HCT116 (cell line): ENCODE results near the gene UGGT2.
"Not testable (repeated sequence)": the region's sequence is repeated elsewhere in the genome, so short reads cannot be mapped to it uniquely, and the experiment has no call there.

ENCODE experiments used
- CEBPB ChIP-seq: IDR thresholded peaks from 2 replicates; pipeline ENCODE4 v1.6.1; 2012; ENCODE audit warnings: low read depth
- EZH2 ChIP-seq: fragments of 200-600 bp; sonication (generic); IDR thresholded peaks from 2 replicates; pipeline ENCODE4 v1.6.1; 2017; ENCODE audit warnings: antibody characterized with exemption, mixed run types
- JUND ChIP-seq: IDR thresholded peaks from 2 replicates; pipeline ENCODE4 v1.6.1; 2012
- POLR2A ChIP-seq: IDR thresholded peaks from 2 replicates; pipeline ENCODE4 v1.7.0; 2011; ENCODE audit warnings: borderline replicate concordance; ENCODE audit not compliant: insufficient read depth, insufficient read length; ENCODE audit errors: extremely low read depth
- POLR2AphosphoS5 ChIP-seq: IDR thresholded peaks from 2 replicates; pipeline ENCODE4 v1.6.1; 2011; ENCODE audit warnings: mild to moderate bottlenecking, low read depth, low read length, moderate library complexity
- SP1 ChIP-seq: IDR thresholded peaks from 2 replicates; pipeline ENCODE4 v1.6.1; 2012; ENCODE audit warnings: low read depth
- YY1 ChIP-seq: IDR thresholded peaks from 2 replicates; pipeline ENCODE4 v1.6.1; 2011; ENCODE audit warnings: low read length, low read depth, moderate library complexity, mild to moderate bottlenecking; ENCODE audit not compliant: insufficient replicate concordance; ENCODE audit errors: extremely low read depth
- TF ChIP-seq, protein P1 (sequence below), 3 experiments: fragments of 200-600 bp in 1 of 3; sonication (generic) in 1 of 3; IDR thresholded peaks in 2 of 3; conservative IDR thresholded peaks in 1 of 3; 2 replicates each; pipeline ENCODE4 v1.5.1; 2012 to 2017; ENCODE audit warnings: low read depth in 2 of 3, low read length in 2 of 3, antibody characterized with exemption in 1 of 3, borderline replicate concordance in 1 of 3, control low read depth in 1 of 3, mild to moderate bottlenecking in 1 of 3, mixed read lengths in 1 of 3, mixed run types in 1 of 3, moderate library complexity in 1 of 3; ENCODE audit not compliant: insufficient read depth in 1 of 3
- TF ChIP-seq, protein P2 (sequence below): IDR thresholded peaks from 2 replicates; pipeline ENCODE4 v1.6.1; 2012

DNA sequence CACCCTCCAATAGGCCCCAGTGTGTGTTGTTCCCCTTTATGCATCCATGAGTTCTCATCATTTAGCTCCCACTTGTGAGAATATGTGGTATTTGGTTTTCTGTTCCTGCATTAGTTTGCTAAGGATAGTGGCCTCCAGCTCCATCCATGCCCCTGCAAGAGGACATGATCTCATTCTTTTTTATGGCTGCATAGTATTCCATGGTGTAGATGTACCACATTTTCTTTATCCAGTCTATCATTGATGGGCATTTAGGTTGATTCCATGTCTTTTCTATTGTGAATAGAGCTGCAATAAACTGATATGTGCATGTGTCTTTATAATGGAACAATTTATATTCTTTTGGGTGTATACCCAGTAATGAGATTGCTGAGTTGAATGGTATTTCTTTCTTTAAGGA lies 263.9 kb downstream of the UGGT2 start:
- not testable (repeated sequence) for TF ChIP-seq EZH2, POLR2A, JUND, CEBPB, POLR2AphosphoS5, YY1, SP1
- TF ChIP-seq, protein P1, sequence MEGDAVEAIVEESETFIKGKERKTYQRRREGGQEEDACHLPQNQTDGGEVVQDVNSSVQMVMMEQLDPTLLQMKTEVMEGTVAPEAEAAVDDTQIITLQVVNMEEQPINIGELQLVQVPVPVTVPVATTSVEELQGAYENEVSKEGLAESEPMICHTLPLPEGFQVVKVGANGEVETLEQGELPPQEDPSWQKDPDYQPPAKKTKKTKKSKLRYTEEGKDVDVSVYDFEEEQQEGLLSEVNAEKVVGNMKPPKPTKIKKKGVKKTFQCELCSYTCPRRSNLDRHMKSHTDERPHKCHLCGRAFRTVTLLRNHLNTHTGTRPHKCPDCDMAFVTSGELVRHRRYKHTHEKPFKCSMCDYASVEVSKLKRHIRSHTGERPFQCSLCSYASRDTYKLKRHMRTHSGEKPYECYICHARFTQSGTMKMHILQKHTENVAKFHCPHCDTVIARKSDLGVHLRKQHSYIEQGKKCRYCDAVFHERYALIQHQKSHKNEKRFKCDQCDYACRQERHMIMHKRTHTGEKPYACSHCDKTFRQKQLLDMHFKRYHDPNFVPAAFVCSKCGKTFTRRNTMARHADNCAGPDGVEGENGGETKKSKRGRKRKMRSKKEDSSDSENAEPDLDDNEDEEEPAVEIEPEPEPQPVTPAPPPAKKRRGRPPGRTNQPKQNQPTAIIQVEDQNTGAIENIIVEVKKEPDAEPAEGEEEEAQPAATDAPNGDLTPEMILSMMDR (IDR thresholded peaks at IDR 0.05 in 2 of 3, conservative IDR thresholded peaks at IDR 0.05 in 1 of 3; ENCODE audit: borderline replicate concordance in 1 of 3, insufficient read depth in 1 of 3, low read depth in 2 of 3, low read length in 2 of 3), result not testable (repeated sequence)
- TF ChIP-seq, protein P2, sequence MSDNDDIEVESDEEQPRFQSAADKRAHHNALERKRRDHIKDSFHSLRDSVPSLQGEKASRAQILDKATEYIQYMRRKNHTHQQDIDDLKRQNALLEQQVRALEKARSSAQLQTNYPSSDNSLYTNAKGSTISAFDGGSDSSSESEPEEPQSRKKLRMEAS, result not testable (repeated sequence)
